NCI-H146 treated with DMSO at 0.1 percent for 48 hours (cell line): ENCODE results near the gene MMP24OS.
A peak's percentile ranks its signal among the peaks of the same experiment; 100 is the strongest.
"Not testable (repeated sequence)": the region's sequence is repeated elsewhere in the genome, so short reads cannot be mapped to it uniquely, and the experiment has no call there.

Experiments
- DNase-seq: peaks from one replicate; lab custom pipeline; 2025; ENCODE audit not compliant: unreplicated experiment; lab: John Stamatoyannopoulos, UW

The MMP24OS gene

DNA sequence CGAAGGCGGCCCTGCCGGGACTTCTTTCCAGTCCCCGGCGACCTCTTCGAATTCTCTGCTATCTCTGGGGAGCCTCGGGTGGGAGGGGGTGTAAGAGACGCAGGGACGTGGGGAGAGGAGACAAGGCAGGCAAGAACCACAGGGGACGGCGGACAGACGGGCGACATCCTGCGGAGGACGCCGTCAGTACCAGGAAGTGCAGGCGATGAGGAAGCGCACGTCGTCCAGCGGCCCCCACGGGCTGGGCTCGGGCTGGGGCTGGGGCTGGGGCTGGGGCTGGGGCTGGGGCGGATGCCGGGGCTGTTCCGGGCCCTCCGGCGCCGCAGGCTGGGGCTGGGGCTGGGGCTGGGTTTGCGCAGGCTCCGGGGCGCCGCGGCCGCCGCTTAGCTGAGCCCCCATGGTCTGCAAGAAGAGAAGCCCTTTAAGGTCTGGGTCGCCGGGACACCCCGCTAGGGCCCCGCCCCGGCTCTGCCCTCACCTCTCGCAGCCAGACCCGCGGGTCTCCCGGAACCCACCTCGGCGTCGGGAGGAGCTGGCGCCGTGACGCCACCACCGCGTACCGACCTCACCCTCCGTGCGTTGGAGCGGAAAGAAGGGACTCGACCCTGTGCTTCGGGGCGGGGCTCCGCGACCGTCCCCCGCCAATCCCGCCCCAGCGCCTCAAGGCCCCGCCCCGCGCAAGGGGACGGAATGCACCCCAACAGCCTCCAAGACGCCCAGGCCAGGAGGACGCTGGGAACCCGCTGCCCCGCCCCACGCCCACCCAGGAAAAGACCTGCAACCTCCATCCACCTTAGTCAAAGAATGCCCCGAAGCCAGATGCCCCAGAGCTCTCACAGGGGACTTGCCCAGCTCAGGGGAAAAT is at the start of gene MMP24OS:
MMP24OS (minus strand) TSS at position 592 of the 865 bp plus-strand sequence; CDS start at position 399, 193 bp downstream.
- DNase-seq, result peak; percentile 72

DNA sequence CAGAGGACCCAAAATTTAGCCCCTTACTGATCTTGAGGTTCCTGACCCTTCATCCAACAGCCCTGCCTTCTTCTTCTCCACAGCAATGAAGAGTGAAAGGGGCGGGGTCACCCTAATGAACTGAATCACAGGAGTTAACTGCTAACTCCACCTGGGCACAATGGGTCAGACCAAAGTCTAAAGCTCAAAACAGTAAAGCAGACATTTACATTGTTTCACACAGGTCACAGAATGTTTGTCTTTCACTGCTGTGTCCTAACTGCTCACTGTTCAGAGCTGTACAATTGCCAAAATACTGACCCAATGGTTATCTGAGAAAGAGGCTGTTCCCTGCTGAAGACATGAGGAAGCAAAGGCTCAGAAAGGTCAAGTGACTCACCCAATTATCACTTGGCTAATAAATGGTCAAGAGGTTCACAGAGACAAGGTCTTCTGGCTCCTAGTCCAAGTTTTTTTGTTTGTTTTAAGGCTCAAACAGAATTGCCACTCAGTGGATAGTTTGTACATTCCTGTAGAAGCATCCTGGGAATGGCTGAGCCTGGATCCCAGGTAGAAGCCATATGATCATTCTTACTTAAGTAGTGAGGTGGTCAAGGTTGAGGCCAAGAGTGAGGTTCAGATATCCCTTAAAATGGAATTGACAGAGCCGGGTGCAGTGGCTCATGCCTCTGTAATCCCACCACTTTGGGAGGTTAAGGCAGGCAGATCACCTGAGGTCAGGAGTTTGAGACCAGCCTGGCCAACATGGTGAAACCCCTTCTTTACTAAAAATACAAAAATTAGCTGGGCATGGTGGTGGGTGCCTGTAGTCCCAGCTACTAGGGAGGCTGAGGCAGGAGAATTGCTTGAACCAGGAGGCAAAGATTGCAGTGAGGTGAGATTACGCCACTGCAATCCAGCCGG is 49.4 kb upstream of the MMP24OS start:
- DNase-seq, result no peak

DNA sequence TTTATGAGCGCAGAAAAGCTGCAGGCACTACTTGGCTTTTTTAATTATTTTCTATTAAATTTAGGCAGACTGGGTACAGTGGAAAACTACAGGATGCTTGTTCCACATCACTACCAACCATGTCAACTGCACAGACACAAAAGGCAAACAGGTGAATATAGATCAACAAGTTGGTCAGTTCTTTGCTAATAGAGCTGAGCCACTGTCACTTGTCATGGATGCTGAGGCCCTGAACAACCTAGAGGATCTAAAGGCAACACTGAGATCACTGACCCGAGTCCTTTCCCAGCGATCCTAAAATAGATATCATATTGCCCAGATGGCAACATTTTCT is 48.8 kb upstream of the MMP24OS start:
- DNase-seq, result no peak

DNA sequence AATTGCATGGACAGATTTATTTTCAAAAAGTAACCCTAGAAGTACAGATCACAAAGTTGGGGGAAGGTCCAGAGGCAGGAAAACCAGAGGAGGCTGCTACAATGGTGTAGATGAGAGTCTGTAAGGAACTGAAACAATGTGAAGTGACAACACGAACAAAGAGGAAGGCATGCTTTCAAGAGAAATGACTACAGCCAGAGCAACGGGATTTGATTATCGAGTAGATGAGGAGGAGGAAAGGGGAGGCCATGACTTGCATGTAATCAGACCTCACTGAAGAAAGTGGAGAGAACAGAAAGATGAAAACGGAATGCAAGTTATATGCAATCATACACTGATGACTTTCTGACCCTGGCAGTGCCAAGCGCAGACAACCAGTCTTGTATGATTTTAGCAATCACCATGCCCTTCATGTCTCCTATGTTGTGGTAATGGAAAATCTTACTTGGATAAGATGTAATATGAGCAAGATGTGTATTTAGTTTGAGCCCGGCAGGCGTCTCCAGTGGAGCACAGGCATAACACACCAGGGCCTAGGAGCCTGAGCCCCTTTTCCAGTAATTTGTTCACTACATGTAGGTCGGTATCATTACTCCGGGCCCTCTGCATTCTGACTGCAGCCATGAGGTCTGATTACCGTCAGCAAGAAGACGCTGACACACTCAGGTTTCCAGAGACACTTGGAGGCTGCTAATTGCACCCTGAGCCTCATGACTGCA is 48.3 kb upstream of the MMP24OS start:
- DNase-seq, result no peak

DNA sequence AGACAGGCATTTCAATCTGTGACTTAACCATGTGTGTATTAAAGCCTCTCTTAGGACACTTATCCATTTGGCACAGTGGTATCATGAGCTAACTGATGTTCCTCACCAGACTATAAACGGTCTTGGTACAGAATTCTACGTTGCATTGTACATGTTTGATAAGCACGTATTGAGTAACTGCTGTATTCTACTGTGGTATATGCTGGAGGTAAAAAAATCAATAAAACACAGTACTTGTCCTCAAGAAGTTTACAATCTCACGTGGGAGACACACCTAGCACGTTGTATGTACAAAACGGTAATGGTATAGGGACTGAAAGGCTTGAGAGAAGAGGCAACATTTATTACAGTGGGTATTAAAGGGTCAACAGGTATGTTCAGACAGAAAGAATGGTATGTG is 47.5 kb upstream of the MMP24OS start:
- no peak for DNase-seq

DNA sequence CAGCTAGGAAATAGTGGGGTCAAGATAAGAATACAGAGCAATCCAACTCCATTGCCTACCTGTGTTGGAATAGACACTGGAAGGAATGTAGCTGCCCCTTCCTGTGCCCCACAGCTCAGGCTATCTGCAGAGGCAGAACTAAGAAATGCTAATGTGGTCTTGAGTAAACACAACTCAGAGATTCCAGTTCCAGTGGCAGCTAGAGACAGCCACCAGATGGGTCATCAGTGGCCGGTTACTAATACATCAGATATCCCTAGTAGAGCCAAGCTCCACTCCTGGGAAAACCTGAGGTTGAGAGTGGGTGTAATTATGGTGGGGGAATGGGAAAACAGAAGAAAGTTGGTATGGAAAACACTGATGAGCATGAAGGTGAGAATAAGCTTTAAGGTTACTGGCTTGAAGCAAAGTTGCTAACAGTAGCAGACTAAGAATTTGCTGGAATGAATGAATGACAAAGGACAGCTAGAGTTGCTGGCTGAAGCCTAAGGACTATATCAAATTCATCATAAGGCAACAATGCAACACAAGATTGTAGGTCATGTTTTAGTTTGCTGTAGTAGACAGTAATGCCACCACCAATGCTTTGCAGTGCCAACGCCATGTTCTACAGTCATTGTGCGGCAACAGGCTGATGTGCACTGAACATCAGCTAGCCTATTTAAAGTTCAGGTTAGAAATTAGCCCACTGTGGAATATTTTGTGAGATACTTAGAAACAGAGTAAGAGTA is 42.6 kb upstream of the MMP24OS start:
- DNase-seq, result no peak

DNA sequence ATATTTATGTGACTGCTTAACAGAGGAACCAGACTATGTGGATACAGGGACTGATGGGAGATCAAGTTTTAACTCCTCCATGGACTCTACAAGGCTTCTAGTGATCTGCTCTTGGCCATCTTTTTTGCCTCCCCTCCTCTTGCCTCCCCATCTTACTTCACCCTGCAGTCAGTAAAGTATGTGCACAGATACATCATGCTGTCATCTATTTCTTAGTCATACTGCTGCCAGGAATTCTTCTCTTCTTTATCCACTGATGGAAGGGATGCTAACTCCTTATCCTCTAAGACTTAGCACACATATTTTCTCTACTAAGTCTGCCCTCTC is 41.9 kb upstream of the MMP24OS start:
- no peak for DNase-seq

DNA sequence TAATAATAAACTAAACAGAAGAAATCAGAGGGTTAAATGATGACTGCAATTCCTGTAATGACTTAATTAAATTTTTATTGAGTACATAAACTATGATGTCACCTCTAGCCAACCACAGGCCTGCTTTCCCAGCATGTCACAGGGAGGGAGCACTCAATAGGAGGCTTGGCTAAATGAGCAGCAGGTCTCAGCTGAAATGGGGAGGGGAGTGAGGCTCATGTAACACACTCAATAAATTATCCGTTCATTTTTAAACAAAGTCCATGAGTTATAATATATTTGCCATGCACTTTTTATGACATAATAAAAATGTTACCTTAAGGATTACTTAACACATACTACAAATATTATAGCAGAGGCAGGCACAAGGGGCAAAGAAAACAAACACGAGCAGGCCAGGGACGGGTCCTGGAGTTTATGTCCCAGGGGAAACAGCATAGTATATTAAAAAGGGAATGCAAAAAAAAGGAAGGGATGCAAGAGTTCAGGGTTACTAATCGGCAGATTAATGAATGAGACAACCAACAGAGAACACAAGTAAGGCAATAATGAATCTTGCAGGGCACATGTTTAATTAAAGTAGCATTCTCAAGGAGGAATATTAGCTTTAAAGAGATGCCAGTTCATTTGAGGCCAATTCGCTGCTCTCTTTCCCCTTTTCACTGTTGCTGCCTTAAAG is 41.4 kb upstream of the MMP24OS start:
- DNase-seq, result no peak

DNA sequence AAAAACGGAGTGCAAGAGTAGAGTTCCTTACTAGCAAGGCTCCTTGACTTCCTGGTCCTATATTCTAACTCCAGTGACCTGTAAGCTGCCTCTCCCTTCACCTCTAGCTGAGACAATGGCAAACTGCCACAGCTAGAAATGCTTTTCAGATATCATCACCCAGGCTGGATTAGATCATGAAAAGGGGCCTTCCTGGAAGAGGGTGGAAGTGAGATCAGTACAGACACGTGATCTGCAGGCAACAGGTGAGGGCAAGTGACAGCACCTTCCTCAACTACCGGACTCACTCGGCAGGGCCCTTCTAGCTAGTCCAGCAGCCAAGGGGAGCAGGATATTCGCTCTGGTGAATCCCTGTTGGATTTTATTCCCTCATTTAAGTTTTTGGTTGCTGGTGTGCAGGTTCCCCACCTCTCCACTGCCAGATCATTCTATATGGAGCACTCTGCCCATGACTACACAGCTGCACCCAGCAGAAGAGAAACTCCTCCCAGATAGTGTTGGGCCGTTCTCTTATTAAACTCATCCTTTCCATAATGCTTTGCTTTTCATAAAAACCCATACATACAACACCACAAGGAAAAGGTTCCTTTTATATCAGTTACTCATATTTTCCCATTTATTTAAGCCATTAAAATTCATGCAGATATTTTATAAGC is 40.7 kb upstream of the MMP24OS start:
- no peak for DNase-seq

DNA sequence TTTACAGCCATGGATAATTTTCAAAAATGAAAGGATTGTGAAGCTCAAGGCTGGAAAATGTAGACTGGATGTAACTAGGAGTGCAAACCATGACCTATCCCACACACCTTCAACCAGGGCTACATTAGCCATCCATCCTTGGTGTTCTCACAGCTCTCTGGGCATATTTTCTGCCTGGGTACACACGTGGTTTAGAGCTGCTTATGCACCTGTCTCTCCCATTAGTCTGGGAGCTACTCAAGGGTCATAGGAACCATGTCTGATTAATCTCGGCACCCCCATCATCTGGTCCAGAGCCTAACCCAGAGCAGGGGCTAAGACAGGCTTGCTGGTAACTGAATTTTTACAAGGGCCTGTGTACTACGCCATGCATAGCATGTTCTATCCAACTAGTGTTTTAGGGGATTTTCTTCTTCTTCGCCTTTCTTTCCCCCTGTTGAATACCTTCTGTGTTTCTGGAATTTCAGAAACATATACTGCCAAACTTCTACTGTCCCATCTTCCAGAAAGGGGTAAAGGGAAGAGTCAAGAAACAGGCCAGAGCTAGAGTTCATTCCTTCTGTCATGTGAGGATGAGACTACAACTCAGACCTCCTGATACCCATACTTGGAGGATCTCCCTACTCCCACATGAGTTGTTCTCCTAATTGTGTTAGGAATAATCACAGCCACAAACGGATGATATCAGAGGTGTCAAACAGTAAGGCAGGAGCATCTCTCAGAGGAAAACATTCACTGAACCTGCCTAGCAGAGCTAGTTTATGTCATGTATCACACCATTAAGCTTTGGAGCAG is 39.7 kb upstream of the MMP24OS start:
- no peak for DNase-seq

DNA sequence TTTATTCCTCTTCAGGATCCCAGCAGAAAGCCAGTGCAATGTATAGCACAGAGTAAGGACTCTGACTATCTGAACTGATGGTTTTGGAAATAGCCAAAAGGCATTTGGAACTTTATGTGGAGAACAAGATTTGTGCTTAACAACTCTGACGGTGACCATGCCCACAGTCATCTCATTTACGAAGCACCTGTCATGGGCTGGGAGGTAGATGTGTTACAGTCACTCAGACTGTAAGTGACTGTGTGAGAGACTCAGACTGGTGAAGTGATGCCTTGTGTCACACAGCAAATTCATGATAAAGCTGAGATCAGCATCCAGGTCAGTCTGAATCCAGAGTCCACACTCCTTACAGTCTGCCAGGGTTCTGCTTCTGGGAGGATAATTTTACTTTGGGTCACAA is 38.2 kb upstream of the MMP24OS start:
- DNase-seq, result no peak

DNA sequence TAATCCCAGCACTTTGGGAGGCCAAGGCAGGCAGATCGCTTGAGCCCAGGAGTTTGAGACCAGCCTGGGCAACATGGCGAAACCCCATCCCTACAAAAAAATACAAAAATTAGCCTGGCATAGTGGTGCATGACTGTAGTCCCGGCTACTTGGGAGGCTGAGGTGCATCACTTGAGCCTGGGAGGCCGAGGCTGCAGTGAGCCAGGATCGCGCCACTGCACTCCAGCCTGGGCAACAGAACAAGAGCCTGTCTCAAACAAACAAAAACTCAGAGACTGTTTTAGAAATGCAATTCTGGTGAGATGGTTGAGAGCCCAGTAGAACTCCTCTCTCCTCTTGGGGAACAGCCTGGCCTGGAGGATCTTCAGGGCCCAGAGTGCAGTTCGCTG is 37.7 kb upstream of the MMP24OS start:
- not testable (repeated sequence) for DNase-seq

DNA sequence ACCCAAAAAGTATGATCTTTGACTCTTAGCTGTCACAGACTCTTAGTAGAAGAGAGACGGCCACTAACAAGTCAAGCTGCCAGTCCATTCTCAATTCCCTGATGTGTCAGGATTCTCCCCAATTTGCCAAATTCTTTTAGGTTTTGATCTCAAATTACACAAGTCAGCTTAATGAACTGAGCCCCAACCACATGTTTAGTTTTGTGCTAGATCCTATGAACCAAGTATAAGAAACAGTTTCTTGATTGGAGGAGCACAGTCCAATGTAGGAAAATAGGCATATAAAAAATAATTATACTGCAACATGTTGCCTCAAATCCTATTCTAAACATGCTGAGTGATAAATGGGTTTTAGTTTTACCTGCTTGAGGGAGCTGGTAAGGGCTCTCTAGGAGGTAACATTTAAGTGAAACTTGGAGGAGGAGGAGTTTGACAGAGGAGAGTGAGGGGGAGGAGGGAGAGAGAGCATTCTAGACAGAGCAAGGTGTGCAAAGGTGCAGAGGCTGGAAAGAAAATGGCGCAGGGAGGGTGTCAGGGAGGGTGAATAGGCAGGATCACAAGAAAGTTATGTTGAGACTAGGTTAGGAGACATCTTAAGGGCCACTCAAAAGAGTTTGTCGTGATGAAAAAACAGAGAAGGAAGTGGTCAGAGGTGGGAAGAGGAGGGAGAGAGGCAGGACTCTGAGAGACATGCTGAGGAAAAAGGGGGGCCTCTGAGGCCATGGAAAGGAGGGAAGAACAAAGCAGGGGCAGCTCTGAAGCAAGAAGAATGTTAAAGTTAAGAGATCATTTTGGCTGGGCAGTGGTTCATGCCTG is 37.1 kb upstream of the MMP24OS start:
- DNase-seq, result no peak

DNA sequence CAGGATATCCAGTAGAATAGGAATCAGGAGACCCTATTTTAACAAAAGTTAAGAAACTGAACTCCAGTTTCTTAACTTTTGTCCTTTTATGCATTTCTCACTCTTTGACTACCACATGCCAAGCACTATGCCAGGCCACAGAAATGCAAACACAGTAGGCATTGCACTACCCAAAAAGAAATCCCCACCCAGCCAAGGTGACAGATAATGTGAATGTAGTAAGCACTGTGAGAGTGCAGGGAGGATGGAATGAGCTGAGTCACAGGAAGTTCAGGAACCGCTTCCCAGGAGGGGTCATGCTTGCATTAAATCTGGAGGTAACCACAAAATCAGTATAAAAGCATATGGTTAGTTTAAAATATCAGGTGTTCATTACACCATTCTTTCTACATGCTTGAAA is 34.4 kb upstream of the MMP24OS start:
- DNase-seq, result no peak

DNA sequence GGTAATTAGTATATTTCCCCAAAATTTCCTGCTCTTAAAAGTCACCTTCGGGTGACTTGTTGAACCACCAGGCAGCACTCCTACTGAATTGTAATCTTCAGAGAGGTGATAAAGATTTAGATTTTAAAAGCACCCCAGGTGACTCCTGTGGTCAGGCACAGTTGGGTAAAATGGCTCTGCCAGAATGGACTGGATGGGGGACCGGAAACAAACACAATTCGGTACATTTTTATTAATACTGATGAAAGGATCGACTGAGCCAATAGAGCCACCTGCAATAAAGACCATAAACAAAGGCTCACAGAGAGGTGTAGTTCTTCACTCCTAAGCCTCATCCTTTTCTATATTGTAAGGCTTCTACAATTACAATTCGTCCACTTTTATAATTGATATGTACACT is 33.9 kb upstream of the MMP24OS start:
- peak; percentile 24 for DNase-seq

DNA sequence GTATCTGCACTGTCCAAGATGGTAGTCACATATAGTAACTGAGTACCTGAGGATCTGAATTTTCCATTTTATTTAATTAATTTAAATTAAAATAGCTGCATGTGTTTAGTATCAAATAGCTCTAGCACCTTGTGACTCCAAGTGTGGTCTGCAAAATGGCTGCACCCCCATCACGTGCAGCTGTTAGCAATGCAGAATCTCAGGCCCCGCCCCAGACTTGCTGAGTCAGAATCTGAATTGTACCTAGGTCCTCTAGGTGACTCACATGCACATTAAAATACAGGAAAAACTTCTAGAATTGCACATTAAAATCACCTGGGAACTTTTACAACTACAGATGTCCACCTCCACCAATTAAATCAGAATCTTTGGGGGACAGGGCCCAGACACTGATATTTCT is 33.5 kb upstream of the MMP24OS start:
- peak; percentile 19 for DNase-seq

DNA sequence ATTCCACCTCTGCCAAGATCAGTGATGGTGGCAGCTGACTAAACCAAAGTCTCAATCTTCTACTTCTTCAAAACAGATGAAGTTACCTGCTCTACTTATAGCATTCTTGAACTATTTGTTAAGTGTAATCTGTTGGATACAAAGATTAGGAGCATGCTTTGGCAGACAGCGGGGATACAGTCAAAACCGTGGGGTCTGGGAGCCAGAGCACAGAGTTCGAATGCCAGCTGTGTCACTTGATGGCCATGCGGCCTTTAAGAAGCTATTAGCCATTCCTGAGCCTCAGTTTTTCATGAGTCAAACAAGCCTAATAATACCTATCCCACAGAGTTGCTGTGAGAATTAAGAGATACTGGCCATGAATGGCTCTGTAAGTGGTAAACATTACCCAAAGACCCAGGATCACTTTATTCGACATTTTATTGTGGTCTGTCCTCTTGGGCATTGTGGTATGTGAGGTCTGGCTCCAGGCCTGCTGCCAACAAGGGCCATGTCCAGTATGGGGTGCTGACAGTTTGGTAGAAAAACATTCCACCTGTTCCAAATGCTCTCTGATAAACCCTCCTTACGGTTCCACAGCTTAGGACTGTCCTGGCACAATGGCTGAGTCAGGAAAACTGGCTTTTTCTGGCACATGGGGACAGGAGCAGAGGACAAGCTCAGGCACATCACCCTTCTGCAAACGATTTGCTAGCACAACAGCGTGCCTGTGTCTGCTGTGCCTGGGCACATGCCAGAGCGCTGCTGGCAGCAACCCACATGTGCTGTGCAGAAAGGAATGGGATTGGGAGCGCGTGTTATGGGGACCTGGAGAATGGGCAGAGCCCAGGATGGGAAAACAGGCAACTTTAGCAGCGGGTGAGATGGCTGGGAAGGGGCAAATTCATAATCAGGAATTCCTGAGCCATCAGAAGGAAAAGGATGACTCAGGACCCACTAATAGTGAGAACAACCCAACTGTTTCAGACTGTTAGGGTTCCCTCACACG is 30.0 kb upstream of the MMP24OS start:
- no peak for DNase-seq
